A172 (cell line): Measurements from ENCODE around the gene ANKRD36. TPM values are rescaled to one million over a fixed set of nuclear protein-coding genes. Genes with fewer than 3 reads are reported as not detected.
"Not testable (repeated sequence)": the region's sequence is repeated elsewhere in the genome, so short reads cannot be mapped to it uniquely, and the experiment has no call there.

Experiments used
- DNase-seq: peaks from one replicate; pipeline ENCODE4 v3.0.0-alpha.2; 2015; ENCODE audit warnings: low spot score
- total RNA-seq: library from RNA; depleted of rRNA; stranded (reverse); fragments of >200 nt; shearing (Covaris generic); gene quantifications from 2 replicates; pipeline ENCODE4 v1.2.3, GENCODE V29; 2014; rRNA removed

The ANKRD36 gene
- total RNA-seq, 1 experiment from 2014 or later = 19.2 TPM

DNA sequence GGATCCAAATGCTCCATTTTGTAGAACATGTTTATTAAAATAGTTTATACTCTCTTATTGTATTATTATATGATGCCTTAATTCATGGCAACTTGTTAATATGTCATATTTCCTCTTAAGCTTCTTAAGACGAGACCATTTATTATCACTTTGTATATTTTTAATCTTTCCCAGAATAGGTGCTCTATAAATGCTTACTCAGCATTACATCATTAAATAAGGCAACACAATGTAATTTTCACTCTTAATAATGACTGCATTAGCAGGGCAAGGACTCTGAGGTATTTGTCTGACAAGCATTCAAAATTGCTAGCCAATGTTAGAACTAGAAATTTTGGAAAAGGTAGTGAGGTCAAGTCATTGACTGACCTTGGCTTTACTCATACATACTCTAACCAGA lies 180.7 kb downstream of the ANKRD36 start:
- not testable (repeated sequence) for DNase-seq

Other genes starting within 250 kb of the ANKRD36 start
- 38.4 and 40.1 TPM in 2 replicates for gene SEMA4C, start 243.1 kb upstream of the ANKRD36 start, total RNA-seq
- gene FAM178B, start 126.6 kb upstream of the ANKRD36 start, total RNA-seq = 0.05 TPM in 1 of 2 replicates, not detected in the other
- 3.2 and 6.1 TPM in 2 replicates for gene FAHD2B, start 18.3 kb upstream of the ANKRD36 start, total RNA-seq